ENCODE data around the gene TPK1. TPM values are rescaled to one million over a fixed set of nuclear protein-coding genes. Genes with fewer than 3 reads are reported as not detected.

TPK1 gene
- total and polyA plus RNA-seq, 4 donors: 5.3 to 16.8 (median 15.9) TPM

- Histone ChIP-seq H3K4me1 (ENCODE audit: control insufficient read depth in 5 of 5, insufficient read depth in 5 of 5, low read length in 5 of 5) (no peaks in the 10 kb centered on the region), H3K9me3 (ENCODE audit: control insufficient read depth in 4 of 4, insufficient read depth in 3 of 4, low read length in 3 of 4) (no peaks in the 10 kb centered on the region), H3K36me3 (ENCODE audit: control insufficient read depth in 4 of 4, insufficient read depth in 4 of 4, low read length in 4 of 4) (no peaks in the 10 kb centered on the region), H3K27me3 (ENCODE audit: control insufficient read depth in 3 of 3, insufficient read depth in 3 of 3, low read length in 2 of 3) (no peaks in the 10 kb centered on the region), H3K9ac (ENCODE audit: insufficient read depth in 1 of 2, low read length in 2 of 2) (no peak overlapping the region), H3K4me3 (no peak overlapping the region), H3K27ac (ENCODE audit: low read depth in 1 of 2, low read length in 1 of 2) (no peak overlapping the region)
- TF ChIP-seq CTCF (IDR thresholded peaks at IDR 0.05; ENCODE audit: control extremely low read depth, extremely low read depth): no peak
- no peak for ATAC-seq (ENCODE audit: insufficient read depth, low FRiP score)
- DNase-seq: no peak
These were observed 144.6 kb downstream of the TPK1 start for GRCh38 chr7:144691240-144691639.

DNA sequence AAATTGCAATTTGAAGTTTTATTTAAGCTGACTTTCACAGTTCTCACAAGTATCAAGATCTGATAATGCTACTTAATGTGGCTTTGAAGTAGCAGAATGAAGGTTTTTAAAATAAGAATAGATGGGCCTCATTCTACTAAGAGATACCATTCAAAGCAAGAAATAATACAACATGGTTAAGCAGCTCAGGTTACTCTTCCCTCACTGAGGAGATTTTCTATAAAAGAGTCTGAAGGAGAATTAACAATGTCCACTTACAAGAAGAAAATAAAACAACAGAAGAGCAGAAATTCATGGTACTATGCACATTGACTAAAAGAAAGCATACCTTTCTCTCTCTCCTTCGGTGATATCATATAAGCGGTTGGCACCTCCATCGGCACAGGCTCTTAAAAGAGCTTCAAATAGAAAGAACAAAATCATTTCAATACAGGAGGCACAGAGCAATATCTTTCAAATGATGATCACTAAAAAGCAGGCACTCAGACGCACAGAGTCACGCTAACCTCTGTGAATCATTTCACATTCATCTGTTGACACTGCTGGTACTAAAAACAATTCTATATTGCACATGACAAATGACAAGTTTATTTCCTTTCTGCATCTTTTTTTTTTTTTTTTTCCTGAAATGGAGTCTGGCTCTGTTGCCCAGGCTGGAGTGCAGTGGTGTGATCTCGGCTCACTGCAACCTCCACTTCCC lies 153.1 kb downstream of the TPK1 start:
- 90 to 97% methylated on average over 6 of the region's 6 CpGs for WGBS, 2 donors
- no peaks in the 10 kb centered on the region for H3K4me1 ChIP-seq (ENCODE audit: control insufficient read depth in 5 of 5, insufficient read depth in 5 of 5, low read length in 5 of 5)
- DNase-seq (no peak), ATAC-seq (ENCODE audit: insufficient read depth, low FRiP score) (no peak)
- no peak for TF ChIP-seq CTCF (IDR thresholded peaks at IDR 0.05; ENCODE audit: control extremely low read depth, extremely low read depth)
- no peaks in the 10 kb centered on the region for H3K27me3 ChIP-seq (ENCODE audit: control insufficient read depth in 3 of 3, insufficient read depth in 3 of 3, low read length in 2 of 3)
- H3K9ac ChIP-seq (ENCODE audit: insufficient read depth in 1 of 2, low read length in 2 of 2): no peak overlapping the region
- H3K4me3 ChIP-seq: no peak overlapping the region
- H3K27ac ChIP-seq (ENCODE audit: low read depth in 1 of 2, low read length in 1 of 2): no peak overlapping the region
- no peaks in the 10 kb centered on the region for H3K9me3 ChIP-seq (ENCODE audit: control insufficient read depth in 4 of 4, insufficient read depth in 3 of 4, low read length in 3 of 4)
- no peaks in the 10 kb centered on the region for H3K36me3 ChIP-seq (ENCODE audit: control insufficient read depth in 4 of 4, insufficient read depth in 4 of 4, low read length in 4 of 4)

DNA sequence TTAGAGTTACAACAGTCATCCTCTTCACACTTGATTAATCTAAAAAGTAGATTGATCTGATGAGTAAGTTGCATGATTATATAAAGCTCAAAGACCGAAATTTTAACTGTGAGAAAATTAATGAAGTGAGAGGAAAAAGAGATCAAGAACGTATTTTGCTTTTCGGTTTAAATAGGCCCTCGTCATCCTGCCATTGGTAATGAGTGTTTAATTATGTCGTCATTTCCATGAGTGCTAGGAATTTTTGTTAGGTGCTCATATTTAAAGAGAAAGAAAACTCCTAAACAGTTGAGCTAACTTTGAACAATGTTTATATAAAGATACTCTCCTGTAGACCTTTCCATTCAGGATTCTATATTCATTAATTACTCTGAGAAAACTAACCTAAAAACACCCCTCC lies 159.4 kb downstream of the TPK1 start:
- WGBS, 2 donors: 59 to 73% methylated on average over 5 of the region's 5 CpGs
- DNase-seq (peak in 1 of 3 donors; percentile 7), ATAC-seq (ENCODE audit: insufficient read depth, low FRiP score) (no peak)
- H3K9ac ChIP-seq (ENCODE audit: insufficient read depth in 1 of 2, low read length in 2 of 2): no peak overlapping the region
- no peak overlapping the region for H3K4me3 ChIP-seq
- TF ChIP-seq CTCF (IDR thresholded peaks at IDR 0.05; ENCODE audit: control extremely low read depth, extremely low read depth): no peak
- H3K9me3 ChIP-seq (ENCODE audit: control insufficient read depth in 4 of 4, insufficient read depth in 3 of 4, low read length in 3 of 4): no peaks in the 10 kb centered on the region
- H3K27ac ChIP-seq (ENCODE audit: low read depth in 1 of 2, low read length in 1 of 2): no peak overlapping the region
- no peaks in the 10 kb centered on the region for H3K4me1 ChIP-seq (ENCODE audit: control insufficient read depth in 5 of 5, insufficient read depth in 5 of 5, low read length in 5 of 5)
- H3K27me3 ChIP-seq (ENCODE audit: control insufficient read depth in 3 of 3, insufficient read depth in 3 of 3, low read length in 2 of 3): no peaks in the 10 kb centered on the region
- no peaks in the 10 kb centered on the region for H3K36me3 ChIP-seq (ENCODE audit: control insufficient read depth in 4 of 4, insufficient read depth in 4 of 4, low read length in 4 of 4)

DNA sequence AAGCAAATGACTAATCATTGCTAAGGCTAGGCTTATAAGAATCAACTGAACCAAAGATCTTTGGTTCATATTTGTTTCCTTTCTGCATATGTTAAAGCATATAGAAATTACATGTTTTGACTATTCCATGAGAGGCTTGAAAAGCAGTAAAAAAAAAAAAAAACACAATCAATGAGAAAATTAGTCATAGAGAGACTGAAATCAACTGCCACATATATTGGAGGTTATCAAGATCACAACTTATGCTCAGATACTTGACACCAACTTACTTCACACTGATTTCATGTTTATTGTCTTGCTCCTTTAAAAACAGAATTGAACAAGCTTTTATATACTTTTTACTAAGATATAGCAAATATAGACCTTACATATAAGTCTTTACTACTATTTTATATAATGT lies 161.3 kb downstream of the TPK1 start:
- Histone ChIP-seq H3K4me1 (ENCODE audit: control insufficient read depth in 5 of 5, insufficient read depth in 5 of 5, low read length in 5 of 5) (no peaks in the 10 kb centered on the region), H3K36me3 (ENCODE audit: control insufficient read depth in 4 of 4, insufficient read depth in 4 of 4, low read length in 4 of 4) (no peaks in the 10 kb centered on the region), H3K9me3 (ENCODE audit: control insufficient read depth in 4 of 4, insufficient read depth in 3 of 4, low read length in 3 of 4) (no peaks in the 10 kb centered on the region), H3K4me3 (no peak overlapping the region), H3K9ac (ENCODE audit: insufficient read depth in 1 of 2, low read length in 2 of 2) (no peak overlapping the region), H3K27ac (ENCODE audit: low read depth in 1 of 2, low read length in 1 of 2) (no peak overlapping the region), H3K27me3 (ENCODE audit: control insufficient read depth in 3 of 3, insufficient read depth in 3 of 3, low read length in 2 of 3) (no peaks in the 10 kb centered on the region)
- DNase-seq: no peak
- no peak for TF ChIP-seq CTCF (IDR thresholded peaks at IDR 0.05; ENCODE audit: control extremely low read depth, extremely low read depth)
- ATAC-seq (ENCODE audit: insufficient read depth, low FRiP score): no peak

Measured in lung (tissue), 12 donors.